ENCODE results near the gene GHR. TPM values are rescaled to one million over a fixed set of nuclear protein-coding genes. Genes with fewer than 3 reads are reported as not detected.

GHR gene
- total RNA-seq, 2 donors from 2014 or later: 6.4 to 12.8 TPM

DNA sequence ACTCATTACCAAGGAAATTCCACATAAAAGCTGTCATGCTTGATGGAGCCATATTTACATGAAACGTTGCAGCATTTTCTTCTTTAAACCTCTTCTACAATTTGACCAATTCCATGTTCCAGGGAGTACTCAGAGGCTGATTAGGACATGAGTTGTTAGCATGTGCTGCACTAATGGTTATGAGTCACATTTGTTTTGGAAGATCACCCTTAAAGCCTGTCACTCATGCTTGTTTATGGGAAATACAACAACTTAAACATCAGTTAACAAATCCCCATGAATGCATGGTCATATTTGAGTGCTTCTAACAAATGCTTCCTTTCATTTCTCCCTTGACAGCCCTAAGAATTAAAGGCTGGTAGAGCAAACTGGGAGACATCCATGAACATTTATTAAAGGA is 156.1 kb downstream of the GHR start:
- ATAC-seq (ENCODE audit: insufficient number of reproducible peaks, low FRiP score, low read depth): no peak
- TF ChIP-seq, protein P1, sequence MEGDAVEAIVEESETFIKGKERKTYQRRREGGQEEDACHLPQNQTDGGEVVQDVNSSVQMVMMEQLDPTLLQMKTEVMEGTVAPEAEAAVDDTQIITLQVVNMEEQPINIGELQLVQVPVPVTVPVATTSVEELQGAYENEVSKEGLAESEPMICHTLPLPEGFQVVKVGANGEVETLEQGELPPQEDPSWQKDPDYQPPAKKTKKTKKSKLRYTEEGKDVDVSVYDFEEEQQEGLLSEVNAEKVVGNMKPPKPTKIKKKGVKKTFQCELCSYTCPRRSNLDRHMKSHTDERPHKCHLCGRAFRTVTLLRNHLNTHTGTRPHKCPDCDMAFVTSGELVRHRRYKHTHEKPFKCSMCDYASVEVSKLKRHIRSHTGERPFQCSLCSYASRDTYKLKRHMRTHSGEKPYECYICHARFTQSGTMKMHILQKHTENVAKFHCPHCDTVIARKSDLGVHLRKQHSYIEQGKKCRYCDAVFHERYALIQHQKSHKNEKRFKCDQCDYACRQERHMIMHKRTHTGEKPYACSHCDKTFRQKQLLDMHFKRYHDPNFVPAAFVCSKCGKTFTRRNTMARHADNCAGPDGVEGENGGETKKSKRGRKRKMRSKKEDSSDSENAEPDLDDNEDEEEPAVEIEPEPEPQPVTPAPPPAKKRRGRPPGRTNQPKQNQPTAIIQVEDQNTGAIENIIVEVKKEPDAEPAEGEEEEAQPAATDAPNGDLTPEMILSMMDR (IDR thresholded peaks at IDR 0.05): no peak
- Histone ChIP-seq H3K9me3 (no peaks in the 10 kb centered on the region), H3K36me3 (no peaks in the 10 kb centered on the region), H3K27ac (no peak overlapping the region), H3K4me3 (no peak overlapping the region), H3K4me1 (ENCODE audit: control insufficient read depth in 1 of 2, low read depth in 2 of 2) (peaks cover 0 to 10% of the 10 kb centered on the region in 2 donors), H3K27me3 (replicated peaks; ENCODE audit: insufficient read depth) (no peaks in the 10 kb centered on the region)
- DNase-seq (ENCODE audit: low spot score): no peak

- no peak overlapping the region for H3K27ac ChIP-seq
- DNase-seq (ENCODE audit: low spot score) (no peak), ATAC-seq (ENCODE audit: insufficient number of reproducible peaks, low FRiP score, low read depth) (no peak)
- H3K27me3 ChIP-seq (replicated peaks; ENCODE audit: insufficient read depth): no peaks in the 10 kb centered on the region
- TF ChIP-seq, protein P1 (IDR thresholded peaks at IDR 0.05): no peak
- no peaks in the 10 kb centered on the region for H3K36me3 ChIP-seq
- no peak overlapping the region for H3K4me3 ChIP-seq
- H3K9me3 ChIP-seq: no peaks in the 10 kb centered on the region
- peaks cover 4 to 24% of the 10 kb centered on the region in 2 donors for H3K4me1 ChIP-seq (ENCODE audit: control insufficient read depth in 1 of 2, low read depth in 2 of 2)
Measured at GRCh38 chr5:42581845-42582244, 158.6 kb downstream of the GHR start.

DNA sequence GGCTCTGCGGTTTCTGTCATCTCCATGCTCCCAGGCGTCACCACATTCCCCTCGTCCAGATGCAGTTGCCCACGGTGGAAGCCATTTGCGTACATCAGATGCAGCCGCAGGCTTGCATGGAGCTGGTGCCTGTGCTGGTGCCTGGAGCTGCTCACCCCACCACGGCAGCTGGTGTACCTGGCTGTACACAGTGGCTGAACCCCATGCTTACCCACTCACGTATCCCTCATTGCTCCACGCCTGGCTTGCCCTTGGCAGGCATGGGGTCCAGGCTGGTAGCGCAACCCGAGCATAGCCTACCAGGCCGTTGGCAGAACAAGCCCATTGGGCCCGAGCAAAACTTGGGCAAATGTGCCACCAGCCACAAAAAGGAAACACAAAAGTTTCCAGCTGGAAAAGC is 159.5 kb downstream of the GHR start:
- ATAC-seq (ENCODE audit: insufficient number of reproducible peaks, low FRiP score, low read depth) (no peak), DNase-seq (ENCODE audit: low spot score) (no peak)
- H3K4me3 ChIP-seq: no peak overlapping the region
- TF ChIP-seq, protein P1 (IDR thresholded peaks at IDR 0.05): no peak
- peaks cover 12 to 33% of the 10 kb centered on the region in 2 donors for H3K4me1 ChIP-seq (ENCODE audit: control insufficient read depth in 1 of 2, low read depth in 2 of 2)
- no peaks in the 10 kb centered on the region for H3K36me3 ChIP-seq
- H3K9me3 ChIP-seq: no peaks in the 10 kb centered on the region
- no peak overlapping the region for H3K27ac ChIP-seq
- H3K27me3 ChIP-seq (replicated peaks; ENCODE audit: insufficient read depth): no peaks in the 10 kb centered on the region

- peaks cover 15 to 37% of the 10 kb centered on the region in 2 donors for H3K4me1 ChIP-seq (ENCODE audit: control insufficient read depth in 1 of 2, low read depth in 2 of 2)
- TF ChIP-seq, protein P1 (IDR thresholded peaks at IDR 0.05): peak; percentile 69
- ATAC-seq (ENCODE audit: insufficient number of reproducible peaks, low FRiP score, low read depth): no peak
Measured at GRCh38 chr5:42583322-42583721, 160.1 kb downstream of the GHR start.

DNA sequence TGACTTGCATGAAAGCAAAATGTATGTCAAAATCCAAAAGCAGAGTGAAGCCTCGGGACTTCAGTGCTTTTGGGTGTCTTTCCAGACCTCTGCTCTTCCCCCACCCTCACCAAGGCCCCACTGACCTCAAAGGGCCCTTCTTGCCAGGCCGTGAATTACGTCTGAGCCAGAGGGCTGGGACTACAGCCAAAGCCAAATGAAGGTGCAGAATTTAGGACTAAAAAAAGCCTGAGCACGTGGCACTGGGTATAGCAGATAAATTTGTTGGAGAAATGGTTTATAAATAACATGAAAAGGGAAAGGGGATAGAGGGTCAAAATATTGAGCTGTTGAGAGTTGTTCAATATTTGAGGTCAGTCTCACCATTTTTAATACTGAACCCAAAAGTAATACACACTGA is 163.4 kb downstream of the GHR start:
- H3K4me1 ChIP-seq (ENCODE audit: control insufficient read depth in 1 of 2, low read depth in 2 of 2): peaks cover 21 to 55% of the 10 kb centered on the region in 2 donors
- no peak for ATAC-seq (ENCODE audit: insufficient number of reproducible peaks, low FRiP score, low read depth)
- H3K27me3 ChIP-seq (replicated peaks; ENCODE audit: insufficient read depth): no peaks in the 10 kb centered on the region
- H3K4me3 ChIP-seq: peak overlapping the region; percentile 59
- no peaks in the 10 kb centered on the region for H3K9me3 ChIP-seq
- no peaks in the 10 kb centered on the region for H3K36me3 ChIP-seq
- TF ChIP-seq, protein P1 (IDR thresholded peaks at IDR 0.05): no peak
- peak overlapping the region; percentile 35 to 53 for H3K27ac ChIP-seq
- no peak for DNase-seq (ENCODE audit: low spot score)

More at GRCh38 chr5:42583322-42583721, 160.1 kb downstream of the GHR start:
- DNase-seq (ENCODE audit: low spot score): no peak
- H3K9me3 ChIP-seq: no peaks in the 10 kb centered on the region
- no peaks in the 10 kb centered on the region for H3K36me3 ChIP-seq
- H3K4me3 ChIP-seq: no peak overlapping the region
- no peaks in the 10 kb centered on the region for H3K27me3 ChIP-seq (replicated peaks; ENCODE audit: insufficient read depth)
- H3K27ac ChIP-seq: no peak overlapping the region
